Measurements from ENCODE around the gene DOP1B. TPM values are rescaled to one million over a fixed set of nuclear protein-coding genes. Genes with fewer than 3 reads are reported as not detected.
"Not testable (repeated sequence)": the region's sequence is repeated elsewhere in the genome, so short reads cannot be mapped to it uniquely, and the experiment has no call there.

The DOP1B gene
- total RNA-seq, 2 experiments from 2014 or later = 4.2 to 9.2 TPM

- CTCF ChIA-PET (ENCODE audit: unreplicated experiment) = interaction anchor here (1.5 kb wide), 1 partner anchor 11 kb away, joined by 3 read pairs; no protein-coding TSS in a partner anchor
- POLR2A ChIA-PET = no interaction called here
Measured at GRCh38 chr21:36127977-36128376, 28.6 kb upstream of the DOP1B start.

GRCh38 chr21:36129219-36129618 is 27.4 kb upstream of the DOP1B start:
- TF ChIP-seq EZH2phosphoT487 (IDR thresholded peaks at IDR 0.05; ENCODE audit: borderline replicate concordance, low read depth, low read length) (no peak), CTCF (conservative IDR thresholded peaks at IDR 0.05; ENCODE audit: low read length) (no peak)
- Histone ChIP-seq H3K9me3 (ENCODE audit: low read length) (no peaks in the 10 kb centered on the region), H4K20me1 (ENCODE audit: insufficient read depth, low read length) (no peaks in the 10 kb centered on the region), H3K9me2 (ENCODE audit: insufficient read depth, low read length) (no peaks in the 10 kb centered on the region), H3K4me3 (ENCODE audit: low read depth, low read length, poor library complexity, severe bottlenecking) (no peak overlapping the region), H3K79me2 (ENCODE audit: insufficient read depth, low read depth, low read length) (no peaks in the 10 kb centered on the region), H2AFZ (ENCODE audit: low read length) (no peak overlapping the region), H3K36me3 (ENCODE audit: insufficient read depth, low read length) (no peaks in the 10 kb centered on the region), H3K4me2 (ENCODE audit: low read length) (no peak overlapping the region), H3K27ac (ENCODE audit: low read depth, low read length, poor library complexity, severe bottlenecking) (no peak overlapping the region), H3K4me1 (ENCODE audit: insufficient read depth, low read length, poor library complexity, severe bottlenecking) (no peaks in the 10 kb centered on the region)
- ChIA-PET CTCF (ENCODE audit: unreplicated experiment) (no interaction called here), POLR2A (no interaction called here)
- DNase-seq (ENCODE audit: low spot score) = no peak
- intact Hi-C loops (cut with micrococcal nuclease; ENCODE audit: unreplicated experiment) = no loop called here
- BruUV-seq (replicated peaks) = no TSS peak

More at GRCh38 chr21:36127977-36128376, 28.6 kb upstream of the DOP1B start:
- Histone ChIP-seq H3K4me2 (ENCODE audit: low read length) (no peak overlapping the region), H3K9me3 (ENCODE audit: low read length) (no peaks in the 10 kb centered on the region), H3K4me1 (ENCODE audit: insufficient read depth, low read length, poor library complexity, severe bottlenecking) (no peaks in the 10 kb centered on the region), H4K20me1 (ENCODE audit: insufficient read depth, low read length) (no peaks in the 10 kb centered on the region), H3K79me2 (ENCODE audit: insufficient read depth, low read depth, low read length) (no peaks in the 10 kb centered on the region), H3K4me3 (ENCODE audit: low read depth, low read length, poor library complexity, severe bottlenecking) (no peak overlapping the region), H3K9me2 (ENCODE audit: insufficient read depth, low read length) (no peaks in the 10 kb centered on the region), H2AFZ (ENCODE audit: low read length) (no peak overlapping the region), H3K36me3 (ENCODE audit: insufficient read depth, low read length) (no peaks in the 10 kb centered on the region), H3K27ac (ENCODE audit: low read depth, low read length, poor library complexity, severe bottlenecking) (no peak overlapping the region)
- no TSS peak for BruUV-seq (replicated peaks)
- DNase-seq (ENCODE audit: low spot score) = no peak
- TF ChIP-seq CTCF (conservative IDR thresholded peaks at IDR 0.05; ENCODE audit: low read length) (no peak), EZH2phosphoT487 (IDR thresholded peaks at IDR 0.05; ENCODE audit: borderline replicate concordance, low read depth, low read length) (no peak)
- intact Hi-C loops (cut with micrococcal nuclease; ENCODE audit: unreplicated experiment) = no loop called here

GRCh38 chr21:36130414-36130762 is 26.2 kb upstream of the DOP1B start:
- H2AFZ ChIP-seq (ENCODE audit: low read length); H4K20me1 ChIP-seq (ENCODE audit: insufficient read depth, low read length); H3K4me2 ChIP-seq (ENCODE audit: low read length); CTCF ChIA-PET (ENCODE audit: unreplicated experiment); H3K9me3 ChIP-seq (ENCODE audit: low read length); intact Hi-C loops (cut with micrococcal nuclease; ENCODE audit: unreplicated experiment); H3K27ac ChIP-seq (ENCODE audit: low read depth, low read length, poor library complexity, severe bottlenecking); H3K9me2 ChIP-seq (ENCODE audit: insufficient read depth, low read length); H3K79me2 ChIP-seq (ENCODE audit: insufficient read depth, low read depth, low read length); H3K36me3 ChIP-seq (ENCODE audit: insufficient read depth, low read length); H3K4me1 ChIP-seq (ENCODE audit: insufficient read depth, low read length, poor library complexity, severe bottlenecking); DNase-seq (ENCODE audit: low spot score); H3K4me3 ChIP-seq (ENCODE audit: low read depth, low read length, poor library complexity, severe bottlenecking); BruUV-seq (replicated peaks): not testable (repeated sequence)
- POLR2A ChIA-PET = interaction anchor here (0.6 kb wide), 1 partner anchor 48 kb away, joined by 3 read pairs; no protein-coding TSS in a partner anchor

GRCh38 chr21:36130839-36131238 is 25.8 kb upstream of the DOP1B start:
- H3K27ac ChIP-seq (ENCODE audit: low read depth, low read length, poor library complexity, severe bottlenecking); DNase-seq (ENCODE audit: low spot score); intact Hi-C loops (cut with micrococcal nuclease; ENCODE audit: unreplicated experiment); H3K9me3 ChIP-seq (ENCODE audit: low read length); H3K36me3 ChIP-seq (ENCODE audit: insufficient read depth, low read length); H3K4me3 ChIP-seq (ENCODE audit: low read depth, low read length, poor library complexity, severe bottlenecking); BruUV-seq (replicated peaks); H3K9me2 ChIP-seq (ENCODE audit: insufficient read depth, low read length); H4K20me1 ChIP-seq (ENCODE audit: insufficient read depth, low read length); H3K4me2 ChIP-seq (ENCODE audit: low read length); CTCF ChIA-PET (ENCODE audit: unreplicated experiment); H3K79me2 ChIP-seq (ENCODE audit: insufficient read depth, low read depth, low read length); POLR2A ChIA-PET; H2AFZ ChIP-seq (ENCODE audit: low read length); H3K4me1 ChIP-seq (ENCODE audit: insufficient read depth, low read length, poor library complexity, severe bottlenecking): not testable (repeated sequence)

Measured in OCI-LY7 (cell line).